PC-9 (cell line): ENCODE measurements around the gene XRCC3.

Source experiments
- CTCF ChIP-seq: fragments of 200-600 bp; sonication (generic); conservative IDR thresholded peaks from 2 replicates; pipeline ENCODE4 v1.6.1; 2017; ENCODE audit warnings: mixed run types, antibody characterized with exemption, mild to moderate bottlenecking, moderate library complexity
- EZH2 ChIP-seq: fragments of 200-600 bp; sonication (generic); IDR thresholded peaks from 2 replicates; pipeline ENCODE4 v1.8.0; 2017; ENCODE audit warnings: antibody characterized with exemption, low read depth

GRCh38 chr14:103684471-103684870 is 30.8 kb downstream of the XRCC3 start:
- TF ChIP-seq CTCF (no peak), EZH2 (no peak)
